Measurements from ENCODE around the gene GPC5. TPM values are rescaled to one million over a fixed set of nuclear protein-coding genes. Genes with fewer than 3 reads are reported as not detected.

The GPC5 gene
- total and polyA plus RNA-seq, 2 of the 8 experiments (the other 6 are each of a cell fraction or from before 2014, with no cell fraction given): 0.20 to 0.39 TPM

DNA sequence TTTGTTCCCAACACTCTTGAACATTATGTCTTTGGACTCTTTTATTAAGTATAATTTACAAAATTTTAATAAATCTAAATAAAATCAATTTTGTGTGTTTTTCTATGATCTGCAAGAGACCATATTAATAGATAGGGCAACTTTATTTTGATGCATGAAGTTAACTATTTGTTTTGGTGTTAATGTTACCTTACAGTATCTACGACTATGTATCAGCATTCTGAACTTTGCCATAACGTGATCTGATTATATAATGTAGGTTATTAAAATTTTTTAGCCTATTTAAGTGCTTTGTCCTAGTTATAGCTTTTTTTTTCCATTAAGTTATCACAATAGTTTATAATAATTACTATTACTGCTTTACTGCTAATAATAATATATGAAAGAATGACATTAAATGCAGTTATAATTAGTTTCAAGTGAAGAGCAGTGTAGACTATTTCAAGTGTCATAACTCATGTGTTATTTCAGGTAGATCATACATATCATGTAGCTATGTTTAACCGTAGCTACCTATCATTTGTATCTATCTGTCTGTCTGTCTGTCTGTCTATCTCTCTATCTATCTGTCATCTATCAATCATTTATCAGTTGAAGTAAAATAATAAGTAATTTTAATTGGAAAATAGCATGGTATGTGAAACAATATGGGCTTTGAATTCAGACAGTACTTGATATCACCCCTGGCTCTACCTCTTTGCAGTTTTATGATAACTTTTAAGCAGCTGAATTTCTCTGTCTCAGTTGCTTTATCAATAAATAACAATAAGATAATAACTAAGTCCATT lies 229.7 kb downstream of the GPC5 start (continued):
- no peak for TF ChIP-seq SIRT6 (IDR thresholded peaks at IDR 0.05; ENCODE audit: low read length)

Measured in H1 (cell line).